Gastrocnemius medialis (tissue), 4 donors: Measurements from ENCODE around the gene PGAP2. TPM values are rescaled to one million over a fixed set of nuclear protein-coding genes. Genes with fewer than 3 reads are reported as not detected.
A peak's percentile ranks its signal among the peaks of the same experiment; 100 is the strongest.

Source experiments
- ATAC-seq, 2 donors: fragments of 150-250 bp; one replicate each; pipeline ENCODE4 v1.9.1; 2016
- DNase-seq, 2 donors: peaks; one replicate each; pipeline ENCODE4 v3.0.0-alpha.2; 2019
- H3K27ac ChIP-seq, 4 donors: fragments of 200-600 bp; sonication (generic); 1 replicate in 1 of 4; 2 replicates in 3 of 4; pipeline ENCODE4 v1.5.1; 2016 to 2018; ENCODE audit warnings: mild to moderate bottlenecking in 2 of 4, moderate library complexity in 1 of 4
- H3K27me3 ChIP-seq, 3 donors: fragments of 200-600 bp; sonication (generic) in 2 of 3; 1 replicate in 1 of 3; 2 replicates in 2 of 3; pipeline versions ENCODE4 v1.5.1 to v1.6.0; 2016 to 2019; ENCODE audit warnings: mild to moderate bottlenecking in 1 of 3, moderate library complexity in 1 of 3
- H3K36me3 ChIP-seq, 2 donors: fragments of 200-600 bp; sonication (generic) in 1 of 2; one replicate each; pipeline ENCODE4 v1.5.1; 2017 to 2018
- H3K4me1 ChIP-seq, 2 donors: fragments of 200-600 bp; sonication (generic) in 1 of 2; one replicate each; pipeline ENCODE4 v1.5.1; 2016 to 2017; ENCODE audit warnings: mild to moderate bottlenecking in 2 of 2
- H3K4me3 ChIP-seq, 4 donors: fragments of 200-600 bp; sonication (generic) in 3 of 4; 1 replicate in 1 of 4; 2 replicates in 3 of 4; pipeline ENCODE4 v1.5.1; 2016 to 2019; ENCODE audit warnings: mild to moderate bottlenecking in 2 of 4
- H3K9me3 ChIP-seq, 3 donors: fragments of 200-600 bp; sonication (generic) in 2 of 3; 1 replicate in 1 of 3; 2 replicates in 2 of 3; pipeline ENCODE4 v1.5.1; 2016 to 2019
- CTCF ChIP-seq, 5 experiments: fragments of 450-650 bp in 3 of 5; fragments of 200-600 bp in 2 of 5; sonication (generic) in 2 of 5; IDR thresholded peaks in 4 of 5; conservative IDR thresholded peaks in 1 of 5; 1 replicate in 4 of 5; 2 replicates in 1 of 5; pipeline ENCODE4 v1.5.1; 2016 to 2019; ENCODE audit warnings: antibody characterized with exemption in 5 of 5, mild to moderate bottlenecking in 3 of 5, moderate library complexity in 3 of 5
- POLR2A ChIP-seq, 2 donors: fragments of 450-650 bp; IDR thresholded peaks; one replicate each; pipeline ENCODE4 v1.6.1; 2017; ENCODE audit warnings: antibody characterized with exemption in 2 of 2, mild to moderate bottlenecking in 2 of 2, moderate library complexity in 2 of 2
- in situ Hi-C, 4 donors: fragments of 200-750 bp; cut with MboI; loops; one replicate each; pipeline versions ENCODE4 v1.15.0 to v1.8.0; 2017; ENCODE audit warnings: low sequenced_read_pairs in 4 of 4
- intact Hi-C: fragments of 100-400 bp; cut with DNase I; formaldehyde crosslinking; loops from one replicate; pipeline ENCODE4 v1.15.1; 2023; ENCODE audit warnings: low total_unique reads
- total RNA-seq, 4 donors: library from RNA; depleted of rRNA; stranded (reverse); fragments of >200 nt; gene quantifications; one replicate each; pipeline versions ENCODE4 v1.1.0 to v1.2.3, GENCODE V29; 2016

Gene PGAP2
- total RNA-seq, 4 donors from 2014 or later, result 4.6 to 8.0 (median 6.5) TPM

DNA sequence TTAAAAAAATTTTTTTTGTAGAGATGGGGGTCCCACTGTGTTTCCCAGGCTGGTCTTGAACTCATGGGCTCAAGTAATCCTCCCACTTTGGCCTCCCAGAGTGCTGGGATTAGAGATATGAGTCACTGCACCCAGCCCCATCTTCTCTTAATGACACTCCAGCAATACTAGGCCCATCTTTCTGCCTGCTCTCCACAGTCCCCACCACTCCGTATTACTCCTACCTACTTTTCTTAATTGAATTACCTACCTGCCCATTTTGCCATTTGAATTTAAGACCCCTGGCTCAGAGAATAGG is 45.1 kb downstream of the PGAP2 start:
- DNase-seq, result no peak
- peak overlapping the region; percentile 99 to 100 (median 100) for H3K27ac ChIP-seq
- TF ChIP-seq POLR2A (IDR thresholded peaks at IDR 0.05) (no peak), CTCF (IDR thresholded peaks at IDR 0.05 in 4 of 5, conservative IDR thresholded peaks at IDR 0.05 in 1 of 5) (no peak)
- in situ Hi-C loops (loop anchor here in 3 of 4 donors (5.0 to 25.0 kb wide), 3 partner anchors 109 to 219 kb away; no protein-coding TSS in a partner anchor), intact Hi-C loops (loop anchor here (5.0 kb wide), 1 partner anchor 134 kb away; no protein-coding TSS in a partner anchor)
- H3K27me3 ChIP-seq, result no peaks in the 10 kb centered on the region
- no peak overlapping the region for H3K4me3 ChIP-seq
- no peaks in the 10 kb centered on the region for H3K9me3 ChIP-seq
- no peaks in the 10 kb centered on the region for H3K36me3 ChIP-seq
- peaks cover 41 to 46% of the 10 kb centered on the region in 2 donors for H3K4me1 ChIP-seq
- no peak for ATAC-seq

DNA sequence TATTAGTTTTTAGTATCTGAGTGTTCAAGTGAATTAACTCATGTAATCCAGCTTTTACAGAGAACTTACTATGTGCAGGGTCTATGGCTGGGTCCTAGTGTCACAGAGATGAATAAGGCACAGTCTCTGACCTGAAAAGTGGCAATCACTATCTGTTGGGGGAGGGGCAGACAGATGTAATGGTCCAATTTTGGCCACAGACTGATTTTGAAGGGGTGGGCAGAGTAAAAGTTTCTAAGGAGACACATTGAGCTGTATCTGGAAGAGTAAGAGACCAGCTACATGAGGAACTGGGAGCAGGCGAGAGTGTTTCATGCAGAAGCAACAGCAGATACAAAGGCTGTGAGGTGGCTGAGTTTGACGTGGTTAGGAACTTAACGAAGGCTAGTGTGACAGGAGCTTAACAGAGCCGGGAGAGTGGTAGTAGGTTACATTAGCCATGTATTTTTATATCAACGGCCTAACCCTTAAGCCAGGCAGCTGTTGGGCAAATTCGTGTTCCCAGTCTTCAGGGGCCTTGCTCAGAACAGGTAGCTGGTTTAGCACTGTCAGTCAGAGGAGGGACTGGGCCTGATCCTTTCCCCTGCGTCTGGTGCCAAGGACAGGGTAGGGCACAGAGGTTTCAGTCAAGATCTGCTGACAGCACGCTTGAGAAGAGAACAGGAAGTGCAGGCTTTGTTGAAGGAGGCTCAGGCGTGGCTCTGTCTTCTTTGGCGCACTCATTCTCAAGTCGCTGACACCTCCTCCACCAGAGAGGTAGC is 45.7 kb downstream of the PGAP2 start:
- Histone ChIP-seq H3K27me3 (no peaks in the 10 kb centered on the region), H3K4me3 (peak overlapping the region; percentile 91 to 97 (median 96)), H3K27ac (peak overlapping the region; percentile 99 to 100 (median 100)), H3K36me3 (no peaks in the 10 kb centered on the region), H3K9me3 (no peaks in the 10 kb centered on the region), H3K4me1 (peaks cover 47 to 51% of the 10 kb centered on the region in 2 donors)
- DNase-seq (peak; percentile 82 to 94), ATAC-seq (peak; percentile 43 to 56)
- intact Hi-C loops (loop anchor here (5.0 kb wide), 1 partner anchor 133 kb away; no protein-coding TSS in a partner anchor), in situ Hi-C loops (loop anchor here in 3 of 4 donors (5.0 to 25.0 kb wide), 3 partner anchors 108 to 218 kb away; no protein-coding TSS in a partner anchor)
- peak; percentile 14 to 24 for TF ChIP-seq POLR2A (IDR thresholded peaks at IDR 0.05)
- no peak for TF ChIP-seq CTCF (IDR thresholded peaks at IDR 0.05 in 4 of 5, conservative IDR thresholded peaks at IDR 0.05 in 1 of 5)

GRCh38 chr11:3854660-3854976 is 46.3 kb downstream of the PGAP2 start:
- DNase-seq (no peak), ATAC-seq (peak in 1 of 2 donors; percentile 10)
- Histone ChIP-seq H3K4me1 (peaks cover 48 to 51% of the 10 kb centered on the region in 2 donors), H3K36me3 (no peaks in the 10 kb centered on the region), H3K27ac (peak overlapping the region; percentile 99 to 100 (median 100)), H3K9me3 (no peaks in the 10 kb centered on the region), H3K4me3 (peak overlapping the region; percentile 91 to 97 (median 96)), H3K27me3 (no peaks in the 10 kb centered on the region)
- in situ Hi-C loops, result loop anchor here in 3 of 4 donors (5.0 to 25.0 kb wide), 3 partner anchors 108 to 218 kb away; no protein-coding TSS in a partner anchor
- intact Hi-C loops, result loop anchor here (5.0 kb wide), 1 partner anchor 133 kb away; no protein-coding TSS in a partner anchor
- TF ChIP-seq POLR2A (IDR thresholded peaks at IDR 0.05), result no peak
- no peak for TF ChIP-seq CTCF (IDR thresholded peaks at IDR 0.05 in 4 of 5, conservative IDR thresholded peaks at IDR 0.05 in 1 of 5)

DNA sequence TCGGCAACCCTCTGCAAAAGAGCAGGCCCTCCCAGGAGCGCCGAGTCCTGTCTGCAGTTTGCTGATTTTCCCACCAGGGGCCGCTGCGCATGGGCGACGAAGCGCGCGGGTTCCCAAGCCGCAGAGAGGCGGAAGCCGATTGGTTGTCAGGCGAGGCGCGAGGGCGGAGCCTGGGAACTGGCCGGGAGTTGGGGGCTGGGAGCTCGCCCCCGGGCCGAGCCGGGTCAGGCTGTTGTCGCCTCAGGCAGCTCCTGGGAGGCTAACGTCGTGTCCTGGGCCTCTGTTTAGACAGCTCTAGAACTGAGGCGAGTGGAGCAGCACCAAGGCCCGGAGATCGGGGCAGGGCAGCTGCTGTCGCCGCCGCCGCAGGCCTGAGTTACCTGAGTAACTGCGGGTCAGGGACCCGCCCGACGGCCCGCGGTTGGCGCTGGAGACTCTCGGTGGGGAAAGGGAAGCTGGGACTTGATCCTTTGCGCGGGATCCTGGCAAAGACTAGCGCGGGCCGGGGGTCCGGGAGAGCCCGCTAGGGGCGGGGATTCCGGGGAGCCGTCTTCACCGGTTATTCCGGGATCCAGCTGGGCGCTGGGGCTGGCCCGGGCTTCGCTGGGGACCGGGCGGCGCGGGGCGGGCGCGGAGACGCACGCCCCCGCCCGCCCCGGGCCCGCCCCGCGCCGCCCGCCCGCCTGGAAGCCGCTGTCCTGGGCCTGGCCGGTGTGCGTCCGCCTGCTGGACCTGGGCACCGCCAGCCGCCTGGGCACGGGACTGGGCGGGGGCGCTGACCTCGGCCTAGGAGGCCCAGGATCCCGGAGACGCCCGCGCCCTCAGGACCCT is 46.8 kb downstream of the PGAP2 start, which contains the start of gene STIM1:
TSS of gene STIM1 (plus strand) at position 688 of the 831 bp plus-strand sequence. CDS start 607 bp downstream, outside the sequence.
- Histone ChIP-seq H3K4me1 (peaks cover 53 to 57% of the 10 kb centered on the region in 2 donors), H3K4me3 (peak within 1 kb of the TSS; percentile 91 to 97 (median 96)), H3K27me3 (no peaks in the 10 kb centered on the region), H3K36me3 (no peaks in the 10 kb centered on the region), H3K9me3 (no peaks in the 10 kb centered on the region), H3K27ac (peak within 1 kb of the TSS; percentile 99 to 100 (median 100))
- DNase-seq, result peak; percentile 93 to 95
- peak; percentile 57 to 61 for ATAC-seq
- in situ Hi-C loops (loop anchor here in 3 of 4 donors (5.0 to 25.0 kb wide), 3 partner anchors 107 to 217 kb away; no protein-coding TSS in a partner anchor), intact Hi-C loops (loop anchor here (1.0 to 5.0 kb wide), 5 partner anchors 72 to 217 kb away; no protein-coding TSS in a partner anchor)
- TF ChIP-seq POLR2A (IDR thresholded peaks at IDR 0.05), result peak; percentile 91 to 95
- peak; percentile 97 to 99 (median 99) for TF ChIP-seq CTCF (IDR thresholded peaks at IDR 0.05 in 4 of 5, conservative IDR thresholded peaks at IDR 0.05 in 1 of 5)
